GM12864 (cell line): ENCODE measurements around the gene SPTLC1.
"Not testable (repeated sequence)": the region's sequence is repeated elsewhere in the genome, so short reads cannot be mapped to it uniquely, and the experiment has no call there.

Experiments
- DNase-seq: peaks from one replicate; pipeline ENCODE4 v3.0.0-alpha.2; 2011; ENCODE audit warnings: low read depth
- H3K4me3 ChIP-seq: 2 replicates; pipeline ENCODE4 v1.5.1; 2011; ENCODE audit warnings: mild to moderate bottlenecking, low read depth, low read length, control low read depth
- TF ChIP-seq, protein P1 (sequence below): IDR thresholded peaks from 2 replicates; pipeline ENCODE4 v1.5.1; 2011; ENCODE audit warnings: low read depth, mild to moderate bottlenecking, moderate library complexity, low read length, control low read depth, inconsistent platforms; ENCODE audit errors: missing control alignments

SPTLC1 gene

GRCh38 chr9:92146610-92147009 is 31.4 kb upstream of the SPTLC1 start:
- TF ChIP-seq, protein P1, sequence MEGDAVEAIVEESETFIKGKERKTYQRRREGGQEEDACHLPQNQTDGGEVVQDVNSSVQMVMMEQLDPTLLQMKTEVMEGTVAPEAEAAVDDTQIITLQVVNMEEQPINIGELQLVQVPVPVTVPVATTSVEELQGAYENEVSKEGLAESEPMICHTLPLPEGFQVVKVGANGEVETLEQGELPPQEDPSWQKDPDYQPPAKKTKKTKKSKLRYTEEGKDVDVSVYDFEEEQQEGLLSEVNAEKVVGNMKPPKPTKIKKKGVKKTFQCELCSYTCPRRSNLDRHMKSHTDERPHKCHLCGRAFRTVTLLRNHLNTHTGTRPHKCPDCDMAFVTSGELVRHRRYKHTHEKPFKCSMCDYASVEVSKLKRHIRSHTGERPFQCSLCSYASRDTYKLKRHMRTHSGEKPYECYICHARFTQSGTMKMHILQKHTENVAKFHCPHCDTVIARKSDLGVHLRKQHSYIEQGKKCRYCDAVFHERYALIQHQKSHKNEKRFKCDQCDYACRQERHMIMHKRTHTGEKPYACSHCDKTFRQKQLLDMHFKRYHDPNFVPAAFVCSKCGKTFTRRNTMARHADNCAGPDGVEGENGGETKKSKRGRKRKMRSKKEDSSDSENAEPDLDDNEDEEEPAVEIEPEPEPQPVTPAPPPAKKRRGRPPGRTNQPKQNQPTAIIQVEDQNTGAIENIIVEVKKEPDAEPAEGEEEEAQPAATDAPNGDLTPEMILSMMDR = no peak
- DNase-seq = no peak
- no peak overlapping the region for H3K4me3 ChIP-seq

- not testable (repeated sequence) for H3K4me3 ChIP-seq, DNase-seq
These were observed 30.6 kb upstream of the SPTLC1 start for GRCh38 chr9:92145784-92146183.

DNA sequence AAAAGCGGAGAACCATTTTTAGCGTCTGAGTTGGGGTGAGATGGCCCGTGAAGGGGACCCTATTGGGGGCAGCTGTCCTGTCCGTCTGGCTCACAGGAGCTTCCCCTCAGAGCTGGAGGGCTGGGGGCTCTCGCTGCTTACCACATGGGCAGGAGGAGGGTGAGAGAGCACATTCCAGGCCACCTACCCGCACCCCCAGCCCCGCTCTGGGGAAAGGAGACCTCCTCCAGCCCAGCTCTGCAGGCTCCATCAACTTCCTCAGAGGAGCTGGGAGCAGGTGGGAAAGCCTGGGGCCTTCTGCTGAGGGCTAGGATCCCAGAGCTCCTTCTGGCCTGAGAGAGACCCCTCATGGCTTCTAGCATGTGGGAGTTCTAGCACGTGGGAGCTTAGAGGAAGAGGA is 27.1 kb upstream of the SPTLC1 start:
- TF ChIP-seq, protein P1 = no peak
- DNase-seq = no peak
- H3K4me3 ChIP-seq = no peak overlapping the region

GRCh38 chr9:92141144-92142129 is 26.2 kb upstream of the SPTLC1 start:
- H3K4me3 ChIP-seq = peak overlapping the region; percentile 34
- TF ChIP-seq, protein P1 = no peak
- no peak for DNase-seq

DNA sequence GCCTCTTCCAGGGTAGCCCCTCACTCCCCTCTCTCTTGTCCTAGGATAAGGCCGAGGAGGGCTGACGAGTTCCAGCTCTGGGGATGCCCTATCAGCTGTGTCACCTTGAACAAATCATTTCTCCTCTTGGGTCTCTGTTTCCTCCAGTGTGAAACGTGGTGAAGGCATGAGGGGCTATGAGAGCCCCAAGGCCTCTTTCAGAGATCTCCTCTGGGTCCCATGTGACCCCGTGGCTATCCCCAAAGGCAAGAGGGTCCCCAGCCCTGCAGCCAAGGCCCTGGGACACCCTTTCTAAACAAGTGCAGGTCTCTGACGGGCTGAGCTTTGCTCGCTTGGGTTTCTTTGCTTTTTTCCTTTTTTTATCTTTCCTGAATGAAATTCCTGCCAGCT is 25.5 kb upstream of the SPTLC1 start:
- peak overlapping the region; percentile 34; the same call in 1 of the 2 replicates for H3K4me3 ChIP-seq
- no peak for DNase-seq
- TF ChIP-seq, protein P1 = no peak

- TF ChIP-seq, protein P1 = peak; percentile 98
- H3K4me3 ChIP-seq = no peak overlapping the region
- DNase-seq = no peak
These were observed 25.0 kb upstream of the SPTLC1 start for GRCh38 chr9:92140074-92140753.

GRCh38 chr9:92138960-92139540 is 23.8 kb upstream of the SPTLC1 start:
- H3K4me3 ChIP-seq, DNase-seq: not testable (repeated sequence)
